Keratinocyte (primary cell): ENCODE data around the gene PITPNM3. TPM values are rescaled to one million over a fixed set of nuclear protein-coding genes. Genes with fewer than 3 reads are reported as not detected.

ENCODE experiments used
- DNase-seq: peaks from one replicate; pipeline ENCODE4 v3.0.0-alpha.2; 2011; ENCODE audit warnings: low read depth, missing footprints, low spot score
- FAIRE-seq: peaks from 2 replicates; lab custom pipeline; 2011; peaks lifted over from hg19 to GRCh38; lab: Jason Lieb, UNC
- H2AFZ ChIP-seq: 2 replicates; pipeline ENCODE4 v1.6.0; 2012; ENCODE audit warnings: low read length, control low read depth, inconsistent platforms; ENCODE audit not compliant: control insufficient read depth
- H3K27ac ChIP-seq: 2 replicates; pipeline ENCODE4 v1.5.1; 2011; ENCODE audit warnings: low read length; ENCODE audit not compliant: control insufficient read depth, insufficient read depth
- H3K27me3 ChIP-seq: 3 replicates; pipeline ENCODE4 v1.6.0; 2011; ENCODE audit warnings: low read length; ENCODE audit not compliant: control insufficient read depth, insufficient read depth; ENCODE audit errors: extremely low read depth
- H3K36me3 ChIP-seq, 2 experiments: 2 replicates in 1 of 2; 3 replicates in 1 of 2; pipeline ENCODE4 v1.5.1; 2011; ENCODE audit warnings: low read length in 2 of 2, mild to moderate bottlenecking in 1 of 2; ENCODE audit not compliant: control insufficient read depth in 2 of 2, insufficient read depth in 2 of 2; ENCODE audit errors: extremely low read depth in 1 of 2
- H3K4me1 ChIP-seq: 3 replicates; pipeline ENCODE4 v1.5.1; 2011; ENCODE audit warnings: low read length; ENCODE audit not compliant: control insufficient read depth, insufficient read depth; ENCODE audit errors: extremely low read depth
- H3K4me2 ChIP-seq: 3 replicates; pipeline ENCODE4 v1.6.0; 2011; ENCODE audit warnings: low read depth, low read length; ENCODE audit not compliant: control insufficient read depth, insufficient read depth; ENCODE audit errors: extremely low read depth
- H3K4me3 ChIP-seq, 3 experiments: fragments of 200-600 bp in 1 of 3; sonication (generic) in 1 of 3; 2 replicates in 2 of 3; 3 replicates in 1 of 3; pipeline ENCODE4 v1.5.1; 2011 to 2016; ENCODE audit warnings: low read length in 3 of 3, mild to moderate bottlenecking in 3 of 3, control low read depth in 2 of 3, inconsistent platforms in 1 of 3, low read depth in 1 of 3, mixed read lengths in 1 of 3, mixed run types in 1 of 3, moderate library complexity in 1 of 3; ENCODE audit not compliant: control insufficient read depth in 2 of 3, insufficient read depth in 2 of 3; ENCODE audit errors: extremely low read depth in 1 of 3
- H3K79me2 ChIP-seq: 2 replicates; pipeline ENCODE4 v1.6.0; 2012; ENCODE audit warnings: low read length; ENCODE audit not compliant: control insufficient read depth, insufficient read depth
- H3K9ac ChIP-seq: 3 replicates; pipeline ENCODE4 v1.6.0; 2011; ENCODE audit warnings: low read length; ENCODE audit not compliant: control insufficient read depth, insufficient read depth; ENCODE audit errors: extremely low read depth
- H3K9me1 ChIP-seq: 3 replicates; pipeline ENCODE4 v1.6.0; 2011; ENCODE audit warnings: low read length; ENCODE audit not compliant: control insufficient read depth, insufficient read depth; ENCODE audit errors: extremely low read depth
- H3K9me3 ChIP-seq: 2 replicates; pipeline ENCODE4 v1.5.1; 2012; ENCODE audit warnings: low read depth, low read length; ENCODE audit not compliant: control insufficient read depth
- H4K20me1 ChIP-seq: 3 replicates; pipeline ENCODE4 v1.6.0; 2011; ENCODE audit warnings: low read length; ENCODE audit not compliant: control insufficient read depth, insufficient read depth; ENCODE audit errors: extremely low read depth
- EZH2 ChIP-seq: IDR thresholded peaks from one replicate; pipeline ENCODE4 v1.6.1; 2012; ENCODE audit warnings: inconsistent platforms, mild to moderate bottlenecking, low read length, moderate library complexity
- dilution Hi-C: fragments of 300-500 bp; cut with MboI; formaldehyde crosslinking; loops from one replicate; pipeline ENCODE4 v1.7.0; 2020; ENCODE audit warnings: low sequenced_read_pairs; ENCODE audit not compliant: extremely low pct_ligation_motif_present
- polyA plus RNA-seq, 5 experiments: library from polyadenylated mRNA; depleted of rRNA in 3 of 5; stranded (reverse) in 3 of 5; stranded (forward) in 1 of 5; unstranded in 1 of 5; fragments of >200 nt; gene quantifications; 1 replicate in 1 of 5; 2 replicates in 3 of 5; 3 replicates in 1 of 5; pipeline versions ENCODE4 v1.2.1 to v1.2.3, GENCODE V29; 2011 to 2012; ENCODE audit warnings: missing spikeins in 2 of 5, low read depth in 1 of 5, low replicate concordance in 1 of 5
- TF ChIP-seq, protein P1 (sequence below), 3 experiments: IDR thresholded peaks in 1 of 3; conservative IDR thresholded peaks in 1 of 3; optimal IDR thresholded peaks in 1 of 3; 2 replicates in 2 of 3; 3 replicates in 1 of 3; pipeline versions ENCODE3 to v1.5.1; 2011; ENCODE audit warnings: low read length in 3 of 3, mild to moderate bottlenecking in 3 of 3, moderate library complexity in 2 of 3, control low read depth in 1 of 3, inconsistent platforms in 1 of 3; ENCODE audit not compliant: insufficient read depth in 2 of 3; ENCODE audit errors: extremely low read depth in 1 of 3

Gene PITPNM3
- polyA plus RNA-seq, 1 donor (not counting 4 experiments of a cell fraction or from before 2014, with no cell fraction given) = 7.7 TPM

- Histone ChIP-seq H3K27ac (no peak overlapping the region), H3K27me3 (no peaks in the 10 kb centered on the region), H3K4me3 (no peak overlapping the region), H3K4me1 (peaks cover 40% of the 10 kb centered on the region), H3K36me3 (no peaks in the 10 kb centered on the region), H4K20me1 (no peaks in the 10 kb centered on the region), H3K9me3 (no peaks in the 10 kb centered on the region), H3K79me2 (no peaks in the 10 kb centered on the region), H3K9ac (no peak overlapping the region), H3K9me1 (peaks cover 2% of the 10 kb centered on the region), H2AFZ (no peak overlapping the region), H3K4me2 (no peak overlapping the region)
- no peak for TF ChIP-seq EZH2
- TF ChIP-seq, protein P1, sequence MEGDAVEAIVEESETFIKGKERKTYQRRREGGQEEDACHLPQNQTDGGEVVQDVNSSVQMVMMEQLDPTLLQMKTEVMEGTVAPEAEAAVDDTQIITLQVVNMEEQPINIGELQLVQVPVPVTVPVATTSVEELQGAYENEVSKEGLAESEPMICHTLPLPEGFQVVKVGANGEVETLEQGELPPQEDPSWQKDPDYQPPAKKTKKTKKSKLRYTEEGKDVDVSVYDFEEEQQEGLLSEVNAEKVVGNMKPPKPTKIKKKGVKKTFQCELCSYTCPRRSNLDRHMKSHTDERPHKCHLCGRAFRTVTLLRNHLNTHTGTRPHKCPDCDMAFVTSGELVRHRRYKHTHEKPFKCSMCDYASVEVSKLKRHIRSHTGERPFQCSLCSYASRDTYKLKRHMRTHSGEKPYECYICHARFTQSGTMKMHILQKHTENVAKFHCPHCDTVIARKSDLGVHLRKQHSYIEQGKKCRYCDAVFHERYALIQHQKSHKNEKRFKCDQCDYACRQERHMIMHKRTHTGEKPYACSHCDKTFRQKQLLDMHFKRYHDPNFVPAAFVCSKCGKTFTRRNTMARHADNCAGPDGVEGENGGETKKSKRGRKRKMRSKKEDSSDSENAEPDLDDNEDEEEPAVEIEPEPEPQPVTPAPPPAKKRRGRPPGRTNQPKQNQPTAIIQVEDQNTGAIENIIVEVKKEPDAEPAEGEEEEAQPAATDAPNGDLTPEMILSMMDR (optimal IDR thresholded peaks at IDR 0.05 in 1 of 3, IDR thresholded peaks at IDR 0.05 in 1 of 3, conservative IDR thresholded peaks at IDR 0.05 in 1 of 3; ENCODE audit: extremely low read depth in 1 of 3, insufficient read depth in 2 of 3, low read length in 3 of 3) = no peak
- FAIRE-seq = no peak
- no peak for DNase-seq
- dilution Hi-C loops = no loop called here
Observed at GRCh38 chr17:6510321-6510977, 45.9 kb downstream of the PITPNM3 start.

- Histone ChIP-seq H3K4me2 (no peak overlapping the region), H3K9ac (no peak overlapping the region), H3K79me2 (no peaks in the 10 kb centered on the region), H3K36me3 (no peaks in the 10 kb centered on the region), H3K9me1 (peaks cover 2% of the 10 kb centered on the region), H3K27me3 (no peaks in the 10 kb centered on the region), H3K4me1 (peaks cover 40% of the 10 kb centered on the region), H3K9me3 (no peaks in the 10 kb centered on the region), H4K20me1 (no peaks in the 10 kb centered on the region), H2AFZ (no peak overlapping the region), H3K4me3 (no peak overlapping the region), H3K27ac (no peak overlapping the region)
- no peak for FAIRE-seq
- dilution Hi-C loops = no loop called here
- TF ChIP-seq, protein P1 (optimal IDR thresholded peaks at IDR 0.05 in 1 of 3, IDR thresholded peaks at IDR 0.05 in 1 of 3, conservative IDR thresholded peaks at IDR 0.05 in 1 of 3; ENCODE audit: extremely low read depth in 1 of 3, insufficient read depth in 2 of 3, low read length in 3 of 3) = no peak
- TF ChIP-seq EZH2 = no peak
- DNase-seq = no peak
Observed at GRCh38 chr17:6509921-6510320, 46.4 kb downstream of the PITPNM3 start.
